ENCODE data around the gene PCDHGC5.
A peak's percentile ranks its signal among the peaks of the same experiment; 100 is the strongest.

Gene PCDHGC5

DNA sequence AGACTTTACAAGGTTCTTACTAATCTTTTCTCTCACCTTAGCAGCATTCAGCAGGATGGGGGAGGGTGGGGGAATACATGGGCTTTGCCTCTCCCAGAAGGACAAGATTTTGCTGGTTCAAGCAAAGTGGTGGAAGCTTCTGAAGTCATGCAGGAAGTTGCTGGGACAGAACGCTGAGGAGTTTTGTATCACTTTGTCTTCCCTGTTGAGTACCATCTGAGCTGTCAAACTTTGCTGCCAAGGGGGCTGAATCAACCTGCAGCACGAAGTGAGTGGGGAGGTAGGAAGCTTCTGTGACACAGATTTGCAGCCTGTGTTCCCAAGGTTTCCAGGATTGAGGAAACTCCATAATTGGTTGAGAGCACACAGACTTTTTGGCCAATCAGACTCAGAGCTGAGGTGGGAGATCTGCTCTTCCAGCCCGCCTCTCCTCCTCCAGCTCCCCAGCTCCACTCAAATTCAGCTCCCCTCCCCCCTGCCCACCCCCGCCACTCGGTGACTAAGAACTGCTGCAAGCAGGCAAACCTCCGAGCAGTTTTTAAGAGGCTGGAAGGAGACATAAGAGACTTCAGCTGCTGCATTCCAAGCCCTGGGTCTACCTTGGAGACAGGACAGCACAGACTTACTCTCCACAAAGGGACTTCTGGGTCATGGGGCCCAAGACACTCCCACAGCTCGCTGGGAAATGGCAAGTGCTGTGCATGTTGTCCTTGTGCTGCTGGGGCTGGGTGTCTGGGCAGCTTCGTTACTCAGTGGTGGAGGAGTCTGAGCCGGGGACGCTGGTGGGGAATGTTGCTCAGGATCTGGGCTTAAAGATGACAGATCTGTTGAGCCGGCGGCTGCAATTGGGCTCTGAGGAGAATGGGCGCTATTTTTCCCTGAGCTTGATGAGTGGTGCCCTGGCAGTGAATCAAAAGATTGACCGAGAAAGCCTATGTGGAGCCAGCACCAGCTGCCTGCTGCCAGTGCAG, at the start of gene PCDHGC5:
Gene PCDHGC5, plus strand, starts transcription at position 491 of the 971 bp plus-strand sequence. Its CDS starts 160 bp downstream, at position 651.
- DNase-seq, result no peak

DNA sequence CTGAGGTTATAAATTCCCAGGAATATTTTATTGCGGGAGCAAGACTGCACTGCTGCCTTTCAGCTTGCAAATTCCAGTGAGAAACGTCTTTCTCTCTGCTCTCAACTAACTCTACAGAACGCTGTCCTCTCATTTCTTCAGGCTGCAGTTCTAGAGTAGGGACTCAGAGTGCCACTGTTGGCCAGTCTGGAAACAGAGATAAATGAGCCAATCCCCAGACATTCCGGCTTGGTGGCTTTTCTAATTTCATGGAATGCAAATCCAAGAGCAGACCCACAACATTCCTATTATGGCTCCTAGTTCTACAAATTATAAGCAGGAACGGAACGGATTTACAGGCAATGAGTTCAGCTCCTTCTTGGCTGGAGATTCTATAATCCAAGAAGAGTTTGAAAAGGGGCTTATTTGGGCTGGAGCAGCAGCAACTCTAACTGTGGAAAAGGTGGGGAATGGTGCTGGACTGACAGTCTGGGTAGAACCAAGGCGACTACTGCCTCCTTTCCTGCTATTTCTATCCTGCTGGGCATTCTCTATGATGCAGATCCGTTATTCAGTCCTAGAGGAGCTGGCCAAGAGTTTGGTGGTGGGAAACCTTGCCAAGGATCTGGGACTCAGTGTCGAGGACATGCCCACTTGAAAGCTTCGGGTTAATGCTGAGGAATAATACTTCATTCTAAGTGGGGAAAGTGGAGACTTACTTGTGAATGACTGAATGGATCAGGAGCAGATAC, 49.3 kb upstream of the PCDHGC5 start:
- no peak for DNase-seq

DNA sequence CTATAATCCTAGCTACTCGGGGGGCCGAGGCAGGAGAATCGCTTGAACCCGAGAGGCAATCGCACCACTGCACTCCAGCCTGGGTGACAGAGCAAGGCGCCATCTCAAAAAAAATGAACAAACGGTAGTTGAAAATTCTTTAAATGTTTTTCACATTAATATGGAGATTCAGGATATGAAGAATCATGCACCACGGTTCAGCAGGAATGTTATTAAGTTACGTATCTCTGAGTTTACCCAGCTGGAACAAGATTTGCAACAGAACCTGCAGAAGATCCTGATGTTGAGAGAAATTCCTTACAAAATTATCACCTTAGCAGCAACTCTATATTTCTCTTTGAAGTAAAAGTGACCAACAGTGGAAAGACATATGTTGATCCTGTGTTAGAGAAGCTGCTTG, 48.5 kb upstream of the PCDHGC5 start:
- no peak for DNase-seq

DNA sequence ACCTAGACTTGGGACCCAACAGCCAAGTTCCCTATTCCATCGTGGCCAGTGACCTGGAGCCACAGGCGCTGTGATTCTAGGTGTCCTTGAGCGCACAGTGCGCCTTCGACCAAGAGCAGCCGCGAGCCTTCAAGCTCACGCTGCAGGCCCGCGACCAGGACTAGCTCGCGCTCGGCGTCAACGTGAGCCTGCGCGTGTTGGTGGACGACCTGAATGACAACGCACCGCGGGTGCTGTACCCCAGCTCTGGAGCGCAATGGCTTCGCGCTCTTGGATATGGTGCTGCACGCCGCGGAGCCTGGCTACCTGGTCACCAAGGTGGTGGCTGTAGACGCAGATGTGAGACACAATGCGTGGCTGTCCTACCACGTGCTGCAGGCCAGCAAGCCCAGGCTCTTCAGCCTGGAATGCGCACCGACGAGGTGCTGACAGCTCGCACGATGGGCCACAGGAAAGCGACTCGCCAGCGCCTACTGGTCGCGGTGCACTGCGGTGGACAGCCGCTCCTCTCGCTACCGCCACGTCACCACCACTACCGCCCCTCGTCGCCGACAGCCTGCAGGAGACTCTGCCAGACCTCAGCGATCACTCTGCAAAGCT, 47.2 kb upstream of the PCDHGC5 start:
- no peak for DNase-seq

DNA sequence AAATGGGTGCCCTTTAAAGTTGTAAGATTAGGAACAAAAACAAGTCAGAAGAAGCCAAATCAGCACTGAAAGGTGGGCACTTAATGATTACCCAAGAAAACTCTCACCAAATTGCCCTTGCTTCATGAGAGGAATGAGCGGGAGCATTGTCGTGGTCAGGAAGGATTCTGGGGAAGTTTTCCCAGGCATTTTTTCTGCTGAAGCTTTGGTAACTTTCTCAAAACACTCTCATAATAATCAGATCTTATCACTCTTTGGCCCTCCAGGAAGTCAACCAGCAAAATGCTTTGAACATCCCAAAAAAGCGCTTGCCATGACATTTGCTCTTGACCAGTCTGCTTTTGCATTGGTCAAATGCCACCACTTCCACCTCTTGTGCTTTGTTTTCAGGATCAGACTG, 23.5 kb upstream of the PCDHGC5 start:
- no peak for DNase-seq

DNA sequence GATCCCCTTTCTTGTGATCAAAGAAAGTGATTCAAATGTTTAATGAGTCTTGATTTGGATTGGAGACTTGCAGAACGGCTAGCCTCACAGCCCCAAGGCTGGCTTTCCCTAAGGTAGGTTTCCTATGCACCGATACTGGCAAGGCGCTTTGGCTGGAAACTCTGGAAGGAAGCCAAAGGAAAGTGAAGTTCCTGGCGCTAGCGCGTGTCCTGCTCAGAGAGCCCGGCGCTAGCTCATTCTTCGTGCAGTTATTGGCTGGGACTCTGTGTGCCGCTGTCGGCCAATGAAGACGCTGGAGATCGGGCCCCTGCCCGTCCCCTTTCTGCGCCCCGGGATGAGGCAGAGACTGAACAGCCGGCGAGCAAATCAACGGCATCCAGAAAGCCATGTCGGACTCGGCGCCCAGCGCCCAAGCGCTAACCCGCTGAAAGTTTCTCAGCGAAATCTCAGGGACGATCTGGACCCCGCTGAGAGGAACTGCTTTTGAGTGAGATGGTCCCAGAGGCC, 13.2 kb upstream of the PCDHGC5 start, which contains the start of gene PCDHGC3:
Gene PCDHGC3, plus strand, starts transcription at position 342 of the 507 bp plus-strand sequence. Its CDS starts 151 bp downstream, at position 493.
- peak; percentile 77 for DNase-seq

DNA sequence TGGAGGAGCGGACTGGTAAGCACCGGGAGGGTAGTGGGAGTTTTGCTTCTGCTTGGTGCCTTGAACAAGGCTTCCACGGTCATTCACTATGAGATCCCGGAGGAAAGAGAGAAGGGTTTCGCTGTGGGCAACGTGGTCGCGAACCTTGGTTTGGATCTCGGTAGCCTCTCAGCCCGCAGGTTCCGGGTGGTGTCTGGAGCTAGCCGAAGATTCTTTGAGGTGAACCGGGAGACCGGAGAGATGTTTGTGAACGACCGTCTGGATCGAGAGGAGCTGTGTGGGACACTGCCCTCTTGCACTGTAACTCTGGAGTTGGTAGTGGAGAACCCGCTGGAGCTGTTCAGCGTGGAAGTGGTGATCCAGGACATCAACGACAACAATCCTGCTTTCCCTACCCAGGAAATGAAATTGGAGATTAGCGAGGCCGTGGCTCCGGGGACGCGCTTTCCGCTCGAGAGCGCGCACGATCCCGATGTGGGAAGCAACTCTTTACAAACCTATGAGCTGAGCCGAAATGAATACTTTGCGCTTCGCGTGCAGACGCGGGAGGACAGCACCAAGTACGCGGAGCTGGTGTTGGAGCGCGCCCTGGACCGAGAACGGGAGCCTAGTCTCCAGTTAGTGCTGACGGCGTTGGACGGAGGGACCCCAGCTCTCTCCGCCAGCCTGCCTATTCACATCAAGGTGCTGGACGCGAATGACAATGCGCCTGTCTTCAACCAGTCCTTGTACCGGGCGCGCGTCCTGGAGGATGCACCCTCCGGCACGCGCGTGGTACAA, 12.6 kb upstream of the PCDHGC5 start:
- peak; percentile 5 for DNase-seq

DNA sequence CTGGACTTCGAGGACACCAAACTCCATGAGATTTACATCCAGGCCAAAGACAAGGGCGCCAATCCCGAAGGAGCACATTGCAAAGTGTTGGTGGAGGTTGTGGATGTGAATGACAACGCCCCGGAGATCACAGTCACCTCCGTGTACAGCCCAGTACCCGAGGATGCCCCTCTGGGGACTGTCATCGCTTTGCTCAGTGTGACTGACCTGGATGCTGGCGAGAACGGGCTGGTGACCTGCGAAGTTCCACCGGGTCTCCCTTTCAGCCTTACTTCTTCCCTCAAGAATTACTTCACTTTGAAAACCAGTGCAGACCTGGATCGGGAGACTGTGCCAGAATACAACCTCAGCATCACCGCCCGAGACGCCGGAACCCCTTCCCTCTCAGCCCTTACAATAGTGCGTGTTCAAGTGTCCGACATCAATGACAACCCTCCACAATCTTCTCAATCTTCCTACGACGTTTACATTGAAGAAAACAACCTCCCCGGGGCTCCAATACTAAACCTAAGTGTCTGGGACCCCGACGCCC, 11.8 kb upstream of the PCDHGC5 start:
- DNase-seq, result no peak

DNA sequence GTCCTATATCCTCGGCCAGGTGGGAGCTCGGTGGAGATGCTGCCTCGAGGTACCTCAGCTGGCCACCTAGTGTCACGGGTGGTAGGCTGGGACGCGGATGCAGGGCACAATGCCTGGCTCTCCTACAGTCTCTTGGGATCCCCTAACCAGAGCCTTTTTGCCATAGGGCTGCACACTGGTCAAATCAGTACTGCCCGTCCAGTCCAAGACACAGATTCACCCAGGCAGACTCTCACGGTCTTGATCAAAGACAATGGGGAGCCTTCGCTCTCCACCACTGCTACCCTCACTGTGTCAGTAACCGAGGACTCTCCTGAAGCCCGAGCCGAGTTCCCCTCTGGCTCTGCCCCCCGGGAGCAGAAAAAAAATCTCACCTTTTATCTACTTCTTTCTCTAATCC, 11.1 kb upstream of the PCDHGC5 start:
- no peak for DNase-seq

DNA sequence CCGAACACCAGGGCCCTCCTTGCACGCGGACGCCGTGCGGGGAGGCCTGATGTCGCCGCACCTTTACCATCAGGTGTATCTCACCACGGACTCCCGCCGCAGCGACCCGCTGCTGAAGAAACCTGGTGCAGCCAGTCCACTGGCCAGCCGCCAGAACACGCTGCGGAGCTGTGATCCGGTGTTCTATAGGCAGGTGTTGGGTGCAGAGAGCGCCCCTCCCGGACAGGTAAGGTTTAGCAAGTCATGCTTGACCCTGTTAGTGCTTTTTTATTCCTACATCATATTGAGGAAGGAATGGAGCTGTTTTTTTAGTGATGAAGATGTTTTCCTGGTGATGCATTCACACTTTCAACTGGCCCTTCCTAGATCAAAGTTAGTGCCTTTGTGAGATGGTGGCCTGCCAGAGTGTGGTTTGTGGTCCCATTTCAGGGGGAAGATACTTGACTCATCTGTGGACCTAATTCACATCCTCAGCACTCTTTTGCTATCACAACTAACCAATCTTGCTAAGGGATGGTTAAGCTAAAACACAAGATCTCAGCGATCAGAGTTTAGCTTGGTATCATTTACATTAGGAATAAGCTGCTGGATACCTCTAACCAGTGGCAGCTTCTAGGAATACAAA, 10.4 kb upstream of the PCDHGC5 start:
- peak; percentile 38 for DNase-seq

DNA sequence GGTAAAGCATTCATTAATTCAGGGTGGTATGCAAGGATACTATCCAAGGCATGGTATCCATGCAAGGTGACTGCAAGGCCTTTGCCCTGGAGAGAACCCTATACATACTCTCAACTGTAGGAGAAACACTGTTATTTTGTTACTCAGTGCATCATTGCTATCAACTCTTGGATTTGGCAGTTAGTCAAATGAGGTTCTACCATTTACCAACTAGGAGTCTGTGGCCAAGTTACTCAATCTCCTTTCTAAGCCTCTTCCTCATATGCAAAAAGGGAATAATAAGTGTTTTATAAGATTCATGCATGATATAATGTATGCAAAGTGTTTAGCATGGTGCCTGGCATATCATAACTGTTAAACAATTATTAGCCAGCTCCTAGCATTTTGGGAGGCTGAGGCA, 9.1 kb upstream of the PCDHGC5 start:
- DNase-seq, result no peak

DNA sequence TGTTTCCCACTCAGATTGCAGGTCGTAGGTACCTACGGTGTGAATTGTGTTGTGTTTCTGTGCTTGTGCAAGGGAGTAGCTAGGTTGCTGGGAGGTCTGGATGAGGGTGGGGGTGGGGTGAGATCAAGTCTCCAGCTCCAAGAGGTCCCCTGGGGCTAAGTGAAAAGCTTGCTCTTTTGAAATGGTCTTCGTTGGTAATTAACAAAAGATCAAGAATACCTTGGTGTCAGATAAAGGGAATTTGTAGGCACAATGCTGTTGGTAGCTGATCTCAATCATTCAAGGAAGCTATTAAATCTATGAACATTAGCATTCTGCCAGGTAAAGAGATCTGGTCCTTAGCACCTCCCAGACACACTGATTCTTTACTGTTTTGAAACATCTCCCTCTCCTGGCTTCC, 5.0 kb upstream of the PCDHGC5 start:
- DNase-seq, result no peak

DNA sequence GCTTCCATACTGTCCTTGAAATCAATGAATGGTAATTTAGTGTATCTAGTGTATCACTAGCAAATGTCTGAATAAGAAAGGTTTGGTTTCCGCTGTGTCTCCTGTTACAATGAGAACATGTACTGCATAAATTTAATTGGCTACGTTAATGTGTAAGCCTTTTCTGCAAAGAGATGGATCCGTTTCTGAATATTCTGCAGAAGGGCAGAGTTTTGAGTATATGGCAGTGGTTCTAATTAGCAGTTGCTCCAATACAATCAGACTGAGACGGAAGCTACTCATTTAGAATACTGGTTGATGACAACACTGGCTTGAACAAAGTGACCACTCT, 4.6 kb upstream of the PCDHGC5 start:
- no peak for DNase-seq

DNA sequence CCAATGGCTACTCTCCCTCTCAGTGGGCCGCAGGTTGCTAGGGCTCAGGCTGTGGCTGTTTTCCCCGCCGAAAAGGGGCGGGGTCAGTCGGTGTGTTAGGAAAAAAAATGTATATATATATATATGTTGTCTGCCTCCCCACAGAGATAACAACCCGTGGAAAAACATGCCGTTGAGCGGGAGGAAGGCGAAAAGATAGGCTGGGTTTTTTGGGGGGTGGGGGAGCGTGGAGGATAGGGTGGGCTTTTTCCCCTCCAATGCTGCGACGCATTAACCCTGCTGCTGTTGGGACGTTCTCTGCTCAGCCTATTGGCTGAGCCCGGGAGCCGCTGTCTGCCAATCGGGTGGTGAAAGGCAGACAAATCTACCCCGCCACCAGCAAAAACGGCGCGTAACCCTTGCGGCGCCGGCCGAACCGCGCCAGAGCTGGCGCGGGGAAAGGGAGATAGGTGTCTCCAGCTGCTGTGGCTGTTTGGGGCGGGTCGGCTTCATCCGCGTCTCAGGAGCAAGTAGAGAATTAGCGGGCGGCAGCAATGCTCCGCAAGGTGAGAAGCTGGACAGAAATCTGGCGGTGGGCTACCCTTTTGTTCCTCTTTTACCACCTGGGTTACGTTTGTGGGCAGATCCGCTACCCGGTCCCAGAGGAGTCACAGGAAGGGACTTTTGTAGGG, 4.1 kb upstream of the PCDHGC5 start, which contains the start of gene PCDHGC4:
Gene PCDHGC4, plus strand, starts transcription at position 390 of the 671 bp plus-strand sequence. Its CDS starts 144 bp downstream, at position 534.
- DNase-seq, result peak; percentile 17

DNA sequence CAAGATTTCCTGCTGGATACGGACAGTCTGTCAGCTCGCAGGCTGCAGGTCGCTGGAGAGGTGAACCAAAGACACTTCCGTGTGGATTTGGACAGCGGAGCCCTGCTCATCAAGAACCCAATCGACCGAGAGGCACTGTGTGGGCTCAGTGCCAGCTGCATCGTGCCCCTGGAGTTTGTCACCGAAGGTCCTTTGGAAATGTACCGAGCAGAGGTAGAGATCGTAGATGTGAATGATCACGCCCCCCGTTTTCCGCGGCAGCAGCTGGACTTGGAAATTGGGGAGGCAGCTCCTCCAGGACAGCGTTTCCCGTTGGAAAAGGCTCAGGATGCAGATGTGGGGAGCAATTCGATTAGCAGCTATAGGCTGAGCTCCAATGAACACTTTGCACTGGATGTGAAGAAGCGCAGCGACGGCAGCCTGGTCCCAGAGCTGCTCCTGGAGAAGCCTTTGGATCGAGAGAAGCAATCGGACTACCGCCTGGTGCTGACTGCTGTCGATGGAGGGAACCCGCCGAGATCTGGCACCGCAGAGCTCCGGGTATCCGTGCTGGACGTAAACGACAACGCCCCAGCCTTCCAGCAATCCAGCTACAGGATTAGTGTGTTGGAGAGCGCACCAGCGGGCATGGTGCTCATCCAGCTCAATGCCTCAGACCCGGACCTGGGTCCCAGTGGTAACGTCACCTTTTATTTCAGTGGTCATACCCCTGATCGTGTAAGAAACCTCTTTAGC, 3.4 kb upstream of the PCDHGC5 start:
- DNase-seq, result no peak

DNA sequence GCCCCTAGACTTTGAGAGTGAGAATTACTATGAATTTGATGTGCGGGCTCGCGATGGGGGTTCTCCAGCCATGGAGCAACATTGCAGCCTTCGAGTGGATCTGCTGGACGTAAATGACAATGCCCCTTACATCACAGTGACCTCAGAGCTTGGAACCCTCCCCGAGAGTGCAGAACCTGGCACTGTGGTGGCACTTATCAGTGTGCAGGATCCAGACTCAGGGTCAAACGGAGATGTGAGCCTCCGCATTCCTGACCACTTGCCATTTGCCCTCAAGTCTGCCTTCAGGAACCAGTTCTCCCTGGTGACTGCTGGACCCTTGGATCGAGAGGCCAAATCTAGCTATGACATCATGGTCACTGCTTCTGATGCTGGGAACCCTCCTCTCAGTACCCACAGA, 2.8 kb upstream of the PCDHGC5 start:
- no peak for DNase-seq

DNA sequence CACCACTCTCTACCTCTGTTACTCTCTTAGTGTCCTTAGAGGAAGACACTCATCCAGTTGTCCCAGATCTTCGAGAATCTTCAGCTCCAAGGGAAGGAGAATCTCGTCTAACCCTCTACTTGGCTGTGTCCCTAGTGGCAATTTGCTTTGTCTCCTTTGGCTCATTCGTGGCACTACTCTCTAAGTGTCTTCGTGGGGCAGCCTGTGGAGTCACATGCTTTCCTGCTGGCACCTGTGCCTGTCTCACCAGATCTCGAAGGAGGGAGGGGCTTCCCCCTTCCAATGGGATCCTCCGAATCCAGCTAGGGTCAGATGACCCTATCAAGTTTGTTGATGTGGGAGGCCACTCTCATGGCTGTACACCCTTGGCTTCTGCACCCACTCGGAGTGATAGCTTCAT, 1.8 kb upstream of the PCDHGC5 start:
- no peak for DNase-seq

DNA sequence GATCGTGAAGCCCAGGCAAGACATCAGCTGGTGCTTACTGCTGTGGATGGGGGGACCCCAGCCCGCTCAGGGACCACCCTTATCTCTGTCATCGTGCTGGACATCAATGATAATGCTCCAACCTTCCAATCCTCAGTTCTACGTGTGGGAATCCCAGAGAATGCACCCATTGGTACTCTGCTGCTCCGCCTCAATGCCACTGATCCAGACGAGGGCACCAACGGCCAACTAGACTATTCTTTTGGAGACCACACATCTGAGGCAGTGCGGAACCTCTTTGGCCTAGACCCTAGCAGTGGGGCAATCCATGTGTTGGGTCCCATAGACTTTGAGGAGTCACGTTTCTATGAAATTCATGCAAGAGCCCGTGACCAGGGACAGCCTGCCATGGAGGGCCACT, 960 bp downstream of the PCDHGC5 start:
- no peak for DNase-seq

DNA sequence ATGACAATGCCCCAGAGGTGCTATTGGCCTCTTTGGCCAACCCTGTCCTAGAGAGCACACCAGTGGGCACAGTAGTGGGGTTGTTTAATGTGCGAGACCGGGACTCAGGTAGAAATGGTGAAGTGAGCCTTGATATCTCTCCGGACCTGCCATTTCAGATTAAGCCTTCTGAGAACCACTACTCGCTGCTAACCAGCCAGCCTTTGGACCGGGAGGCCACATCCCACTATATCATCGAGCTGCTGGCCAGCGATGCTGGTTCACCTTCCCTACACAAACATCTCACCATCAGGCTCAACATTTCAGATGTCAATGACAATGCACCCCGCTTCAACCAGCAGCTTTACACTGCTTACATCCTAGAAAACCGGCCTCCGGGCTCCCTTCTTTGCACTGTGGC, 1.4 kb downstream of the PCDHGC5 start:
- no peak for DNase-seq

DNA sequence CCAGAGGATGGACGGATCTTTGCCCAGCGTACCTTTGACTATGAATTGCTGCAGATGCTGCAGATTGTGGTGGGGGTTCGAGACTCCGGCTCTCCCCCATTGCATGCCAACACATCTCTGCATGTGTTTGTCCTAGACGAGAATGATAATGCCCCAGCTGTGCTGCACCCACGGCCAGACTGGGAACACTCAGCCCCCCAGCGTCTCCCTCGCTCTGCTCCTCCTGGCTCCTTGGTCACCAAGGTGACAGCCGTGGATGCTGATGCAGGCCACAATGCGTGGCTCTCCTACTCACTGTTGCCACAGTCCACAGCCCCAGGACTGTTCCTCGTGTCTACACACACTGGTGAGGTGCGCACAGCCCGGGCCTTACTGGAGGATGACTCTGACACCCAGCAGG, 1.9 kb downstream of the PCDHGC5 start:
- DNase-seq, result no peak

All from NCI-H1105 (cell line).